ENCODE results near the gene ZIM2. TPM values are rescaled to one million over a fixed set of nuclear protein-coding genes. Genes with fewer than 3 reads are reported as not detected.

ZIM2 gene
- total RNA-seq, 1 experiment from 2014 or later, result not detected

DNA sequence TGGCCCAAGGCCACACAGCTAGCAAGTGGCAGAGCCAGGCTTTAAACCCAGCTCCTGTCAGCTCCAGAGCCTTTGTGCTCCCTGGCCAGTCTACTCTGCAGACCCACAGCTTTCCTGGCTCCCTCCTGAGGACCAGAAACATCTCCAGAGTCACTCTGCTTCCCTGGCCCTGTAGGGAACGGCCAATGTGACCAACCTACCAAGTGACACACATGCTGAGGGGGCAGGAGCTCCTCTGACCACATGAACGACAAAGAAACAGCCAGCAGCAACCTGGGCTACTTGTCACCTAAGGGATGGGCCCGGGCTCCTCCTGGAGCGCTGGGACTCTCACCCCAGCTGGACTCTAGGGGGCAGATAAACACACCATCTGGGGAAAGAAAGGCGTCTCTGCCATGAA is 19.3 kb downstream of the ZIM2 start:
- Histone ChIP-seq H3K4me2 (no peak overlapping the region), H3K9me3 (ENCODE audit: insufficient read depth, low read depth) (no peaks in the 10 kb centered on the region), H3K27me3 (ENCODE audit: insufficient read depth, low read depth) (peaks cover 32% of the 10 kb centered on the region), H3K36me3 (ENCODE audit: low read depth) (no peaks in the 10 kb centered on the region), H3K4me1 (replicated peaks; ENCODE audit: insufficient read depth) (no peaks in the 10 kb centered on the region), H2AFZ (no peak overlapping the region), H4K20me1 (ENCODE audit: insufficient read depth) (no peaks in the 10 kb centered on the region), H3K9me2 (ENCODE audit: insufficient read depth) (no peaks in the 10 kb centered on the region), H3K79me2 (ENCODE audit: low read depth) (no peaks in the 10 kb centered on the region), H3K4me3 (no peak overlapping the region), H3K27ac (no peak overlapping the region), H3F3A (ENCODE audit: insufficient read depth, low read depth) (no peaks in the 10 kb centered on the region)
- POLR2A ChIA-PET (ENCODE audit: unreplicated experiment), result no interaction called here
- TF ChIP-seq EZH2 (IDR thresholded peaks at IDR 0.05; ENCODE audit: low read depth), result no peak
- TF ChIP-seq, protein P1, sequence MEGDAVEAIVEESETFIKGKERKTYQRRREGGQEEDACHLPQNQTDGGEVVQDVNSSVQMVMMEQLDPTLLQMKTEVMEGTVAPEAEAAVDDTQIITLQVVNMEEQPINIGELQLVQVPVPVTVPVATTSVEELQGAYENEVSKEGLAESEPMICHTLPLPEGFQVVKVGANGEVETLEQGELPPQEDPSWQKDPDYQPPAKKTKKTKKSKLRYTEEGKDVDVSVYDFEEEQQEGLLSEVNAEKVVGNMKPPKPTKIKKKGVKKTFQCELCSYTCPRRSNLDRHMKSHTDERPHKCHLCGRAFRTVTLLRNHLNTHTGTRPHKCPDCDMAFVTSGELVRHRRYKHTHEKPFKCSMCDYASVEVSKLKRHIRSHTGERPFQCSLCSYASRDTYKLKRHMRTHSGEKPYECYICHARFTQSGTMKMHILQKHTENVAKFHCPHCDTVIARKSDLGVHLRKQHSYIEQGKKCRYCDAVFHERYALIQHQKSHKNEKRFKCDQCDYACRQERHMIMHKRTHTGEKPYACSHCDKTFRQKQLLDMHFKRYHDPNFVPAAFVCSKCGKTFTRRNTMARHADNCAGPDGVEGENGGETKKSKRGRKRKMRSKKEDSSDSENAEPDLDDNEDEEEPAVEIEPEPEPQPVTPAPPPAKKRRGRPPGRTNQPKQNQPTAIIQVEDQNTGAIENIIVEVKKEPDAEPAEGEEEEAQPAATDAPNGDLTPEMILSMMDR (conservative IDR thresholded peaks at IDR 0.05), result no peak
- CTCF ChIA-PET, result no interaction called here
- no TSS peak for BruUV-seq (replicated peaks)
- intact Hi-C loops (cut with micrococcal nuclease; ENCODE audit: unreplicated experiment), result no loop called here
- no peak for DNase-seq

- intact Hi-C loops (cut with micrococcal nuclease; ENCODE audit: unreplicated experiment), result no loop called here
- POLR2A ChIA-PET (ENCODE audit: unreplicated experiment), result no interaction called here
- H3K27ac ChIP-seq, result no peak overlapping the region
- no peaks in the 10 kb centered on the region for H3K9me2 ChIP-seq (ENCODE audit: insufficient read depth)
- no peaks in the 10 kb centered on the region for H3K9me3 ChIP-seq (ENCODE audit: insufficient read depth, low read depth)
- no peak for TF ChIP-seq EZH2 (IDR thresholded peaks at IDR 0.05; ENCODE audit: low read depth)
- TF ChIP-seq, protein P1 (conservative IDR thresholded peaks at IDR 0.05), result no peak
- no peaks in the 10 kb centered on the region for H4K20me1 ChIP-seq (ENCODE audit: insufficient read depth)
- H3K79me2 ChIP-seq (ENCODE audit: low read depth), result no peaks in the 10 kb centered on the region
- BruUV-seq (replicated peaks), result no TSS peak
- no peaks in the 10 kb centered on the region for H3K4me1 ChIP-seq (replicated peaks; ENCODE audit: insufficient read depth)
- peaks cover 42% of the 10 kb centered on the region for H3K27me3 ChIP-seq (ENCODE audit: insufficient read depth, low read depth)
- no peak overlapping the region for H3K4me3 ChIP-seq
- no peak overlapping the region for H3K4me2 ChIP-seq
- H2AFZ ChIP-seq, result no peak overlapping the region
- DNase-seq, result no peak
- no peaks in the 10 kb centered on the region for H3K36me3 ChIP-seq (ENCODE audit: low read depth)
- CTCF ChIA-PET, result no interaction called here
- no peaks in the 10 kb centered on the region for H3F3A ChIP-seq (ENCODE audit: insufficient read depth, low read depth)
Measured at GRCh38 chr19:56819166-56819565, 21.4 kb downstream of the ZIM2 start.

DNA sequence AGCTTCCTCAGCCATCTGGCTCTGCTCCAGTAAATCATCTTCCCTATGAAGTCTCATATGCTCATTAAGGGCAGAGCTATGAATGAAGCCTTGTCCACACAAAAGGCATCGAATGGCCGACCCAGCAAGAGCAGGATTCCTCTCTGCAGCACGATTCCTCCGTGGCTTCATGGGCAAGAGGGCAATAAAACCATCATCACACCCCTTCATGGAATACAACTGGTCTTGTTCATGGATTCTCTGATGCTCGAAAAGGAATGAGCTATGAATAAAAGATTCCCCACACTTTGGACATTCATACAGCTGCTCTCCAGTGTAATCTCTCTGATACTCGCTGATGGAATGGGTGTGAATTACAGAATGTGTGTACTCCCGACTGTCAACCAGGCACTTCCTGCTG is 25.9 kb downstream of the ZIM2 start:
- Histone ChIP-seq H3K9me2 (ENCODE audit: insufficient read depth) (no peaks in the 10 kb centered on the region), H3K4me2 (no peak overlapping the region), H3K79me2 (ENCODE audit: low read depth) (no peaks in the 10 kb centered on the region), H4K20me1 (ENCODE audit: insufficient read depth) (no peaks in the 10 kb centered on the region), H3K27ac (no peak overlapping the region), H3K4me1 (replicated peaks; ENCODE audit: insufficient read depth) (no peaks in the 10 kb centered on the region), H2AFZ (no peak overlapping the region), H3F3A (ENCODE audit: insufficient read depth, low read depth) (no peaks in the 10 kb centered on the region), H3K4me3 (no peak overlapping the region), H3K27me3 (ENCODE audit: insufficient read depth, low read depth) (peaks cover 50% of the 10 kb centered on the region), H3K9me3 (ENCODE audit: insufficient read depth, low read depth) (no peaks in the 10 kb centered on the region), H3K36me3 (ENCODE audit: low read depth) (no peaks in the 10 kb centered on the region)
- TF ChIP-seq EZH2 (IDR thresholded peaks at IDR 0.05; ENCODE audit: low read depth), result no peak
- TF ChIP-seq, protein P1 (conservative IDR thresholded peaks at IDR 0.05), result no peak
- ChIA-PET CTCF (no interaction called here), POLR2A (ENCODE audit: unreplicated experiment) (no interaction called here)
- intact Hi-C loops (cut with micrococcal nuclease; ENCODE audit: unreplicated experiment), result no loop called here
- no peak for DNase-seq
- BruUV-seq (replicated peaks), result no TSS peak

All from PC-9 (cell line).